SK-N-DZ (cell line): ENCODE results near the gene GALNTL6.

Experiments
- DNase-seq: peaks from one replicate; pipeline ENCODE4 v3.0.0-alpha.2; 2015; ENCODE audit warnings: low spot score

The GALNTL6 gene

DNA sequence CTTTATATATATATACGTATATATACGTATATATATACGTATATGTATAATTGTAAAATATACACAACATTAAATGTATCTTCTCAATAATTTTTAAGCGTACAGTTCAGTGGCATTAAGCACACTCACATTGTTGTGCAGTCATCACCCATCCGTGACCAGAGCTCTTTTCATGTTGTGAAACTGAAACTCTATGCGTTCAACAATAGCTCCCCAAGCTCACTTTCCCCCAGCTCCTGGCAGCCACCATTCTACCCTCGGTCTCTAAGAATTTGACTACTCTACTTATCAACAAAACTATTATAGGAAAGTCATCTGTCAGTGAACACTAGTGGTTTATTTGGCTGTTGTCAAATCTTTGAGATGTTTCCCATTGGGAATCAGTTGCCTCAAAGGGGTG, 733.6 kb downstream of the GALNTL6 start:
- no peak for DNase-seq

DNA sequence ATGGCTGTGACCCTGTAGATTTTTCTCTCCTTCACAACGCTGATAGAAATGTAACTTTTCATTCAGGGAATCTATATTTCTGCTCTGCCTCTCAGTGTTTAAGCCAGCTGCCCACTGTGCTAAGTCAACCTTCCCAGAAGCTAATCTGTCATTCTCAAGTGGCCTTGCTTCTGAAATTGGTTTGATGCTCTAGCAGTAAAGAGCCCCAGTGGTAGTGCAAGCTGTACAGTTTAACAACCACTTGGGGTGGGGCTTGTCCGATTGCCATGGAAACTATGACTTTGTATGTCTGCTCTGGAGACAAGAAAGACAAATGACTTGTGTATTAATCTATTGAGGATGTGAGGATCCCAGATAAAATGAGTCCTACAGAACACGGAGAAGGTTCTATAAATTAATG, 734.5 kb downstream of the GALNTL6 start:
- DNase-seq: peak; percentile 34

DNA sequence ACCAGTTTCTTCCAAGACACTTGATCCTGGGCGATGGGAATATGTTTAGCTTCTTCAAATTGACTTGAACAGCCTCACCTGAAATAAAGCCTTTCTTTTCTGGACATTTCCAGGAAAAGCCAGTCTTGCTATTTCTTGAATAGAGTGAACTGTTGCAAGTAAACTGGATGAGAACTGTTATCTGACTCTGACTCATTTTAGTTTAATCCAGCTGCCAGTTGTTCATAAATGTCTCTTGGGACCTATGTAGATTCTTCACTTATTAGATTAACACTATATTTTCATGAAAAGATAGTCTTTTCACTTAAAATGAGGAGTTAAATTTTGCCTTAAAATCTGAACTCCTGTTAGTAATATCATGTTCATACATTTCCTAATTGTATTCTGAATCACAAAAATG, 740.0 kb downstream of the GALNTL6 start:
- DNase-seq: no peak

DNA sequence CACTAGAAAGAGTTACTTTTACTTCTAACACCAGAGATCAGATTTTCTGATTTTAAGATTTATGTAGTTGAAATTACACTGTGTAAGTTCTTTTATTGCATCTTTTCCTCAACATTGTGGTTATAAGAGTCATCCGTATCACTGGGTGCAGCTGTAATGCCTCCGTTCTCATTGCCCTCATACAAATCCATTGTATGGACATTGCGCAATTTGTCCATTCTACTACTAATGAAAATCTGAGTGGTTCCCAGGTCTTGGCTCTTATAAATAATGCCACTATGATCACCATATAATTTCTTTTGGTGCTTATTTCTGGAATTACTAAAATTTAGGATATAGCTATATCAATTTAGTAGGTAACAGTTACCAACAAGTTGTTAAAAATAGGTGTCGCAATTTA, 741.4 kb downstream of the GALNTL6 start:
- no peak for DNase-seq

DNA sequence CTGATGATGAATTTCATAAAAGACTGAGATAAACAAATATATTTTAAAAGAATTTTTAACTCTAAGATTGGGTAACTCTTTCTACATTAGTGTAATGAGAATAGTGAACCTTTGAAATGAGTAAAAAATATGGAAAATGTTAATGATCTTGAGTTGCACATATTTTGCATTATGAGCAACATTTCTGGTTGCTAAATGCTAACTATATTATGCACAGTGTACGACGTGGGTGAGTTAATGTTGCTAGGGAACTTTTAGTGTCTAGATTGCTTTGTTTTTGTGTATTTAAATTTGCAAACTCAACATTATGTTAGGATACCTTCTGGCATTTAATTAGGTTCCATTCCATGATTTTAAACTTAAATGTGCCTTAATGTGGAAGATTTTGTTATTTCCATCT, 742.5 kb downstream of the GALNTL6 start:
- no peak for DNase-seq

DNA sequence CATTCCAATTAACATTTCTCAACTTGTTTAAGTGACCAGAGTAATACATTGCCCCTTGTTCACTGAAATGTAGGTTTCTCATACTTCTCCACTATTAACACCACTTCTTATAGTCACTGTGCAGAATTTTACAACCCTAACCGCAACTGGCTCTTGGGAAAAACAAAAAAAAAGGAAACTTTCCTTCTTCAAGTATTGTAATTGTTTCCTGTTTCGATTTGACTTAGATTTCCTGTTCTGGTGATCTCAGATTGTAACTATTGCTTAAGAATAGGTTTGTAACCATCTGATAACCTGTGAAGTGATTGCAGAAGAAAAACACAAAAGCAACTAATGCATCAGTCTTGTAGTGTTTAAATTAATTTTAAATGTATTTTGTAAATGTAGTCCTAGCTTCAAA, 760.7 kb downstream of the GALNTL6 start:
- no peak for DNase-seq

DNA sequence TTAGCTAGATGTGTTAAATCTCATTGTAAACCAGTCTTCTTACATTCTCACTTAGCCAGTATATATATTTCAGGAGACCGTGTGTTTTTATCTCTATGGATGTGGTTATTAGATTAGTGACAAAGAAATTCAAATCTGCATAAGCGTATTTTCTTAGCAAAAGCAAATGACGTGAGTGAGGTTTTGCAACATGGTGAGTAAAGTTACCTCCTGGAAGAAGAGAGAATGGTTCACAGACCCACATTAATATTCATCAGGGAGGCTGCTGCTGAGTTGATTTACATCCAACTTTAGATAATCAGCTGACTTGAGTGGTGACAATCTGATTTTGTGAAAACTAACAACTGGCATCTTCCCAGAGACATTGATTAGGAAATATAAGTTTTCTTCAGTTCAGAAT, 765.5 kb downstream of the GALNTL6 start:
- no peak for DNase-seq

DNA sequence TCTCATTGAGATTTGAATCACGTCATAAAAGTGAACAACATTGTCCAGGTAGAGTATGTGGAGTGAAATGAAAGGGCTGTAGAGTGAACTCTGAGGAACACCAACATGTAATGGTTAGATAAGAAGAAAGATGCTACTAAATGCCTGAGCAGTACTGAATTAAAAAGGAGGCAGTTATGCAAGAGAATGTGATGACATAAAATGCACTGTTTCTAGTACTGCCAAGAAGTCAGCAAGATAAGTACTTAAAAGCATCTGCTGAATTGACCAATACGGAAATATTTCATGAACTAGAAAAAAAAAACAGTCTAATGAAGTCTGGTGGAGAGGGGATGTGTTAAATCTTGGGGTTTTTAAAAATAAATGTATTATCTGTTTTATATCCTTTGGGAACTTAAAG, 771.6 kb downstream of the GALNTL6 start:
- no peak for DNase-seq

DNA sequence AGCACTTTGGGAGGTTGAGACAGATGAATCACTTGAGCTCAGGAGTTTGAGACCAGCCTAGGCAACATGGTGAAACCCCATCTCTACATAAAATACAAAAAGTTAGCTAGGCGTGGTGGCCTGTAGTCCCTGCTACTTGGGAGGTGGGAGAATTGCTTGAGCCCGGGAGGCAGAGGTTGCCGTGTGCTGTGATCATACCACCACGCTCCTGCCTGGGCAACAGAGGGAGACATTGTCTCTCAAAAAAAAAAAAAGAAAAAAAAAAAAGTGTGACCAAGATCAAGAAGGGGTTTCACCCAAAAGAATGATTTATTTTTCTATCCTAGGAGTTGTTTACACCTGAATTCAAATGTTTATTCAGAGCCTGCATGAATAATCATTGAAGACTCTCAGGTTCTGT, 783.0 kb downstream of the GALNTL6 start:
- no peak for DNase-seq

DNA sequence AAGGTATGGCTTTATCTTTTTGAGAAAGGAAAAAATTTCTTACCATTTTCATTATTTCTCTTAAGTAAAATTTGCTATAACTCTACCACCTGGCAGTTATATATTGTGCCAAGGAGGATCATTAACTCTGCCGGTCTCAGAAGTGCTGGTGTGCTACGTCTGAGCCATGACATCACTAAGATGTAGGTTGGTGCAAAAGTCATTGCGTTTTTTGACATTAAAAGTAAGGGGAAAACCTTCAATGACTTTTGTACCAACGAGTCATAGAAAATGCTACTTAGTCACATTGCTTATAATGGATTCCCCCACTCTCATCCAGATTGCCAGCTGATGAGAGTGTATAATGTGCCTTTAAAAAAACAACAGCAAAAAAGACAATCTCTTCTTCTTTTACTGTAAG, 786.4 kb downstream of the GALNTL6 start:
- DNase-seq: no peak

DNA sequence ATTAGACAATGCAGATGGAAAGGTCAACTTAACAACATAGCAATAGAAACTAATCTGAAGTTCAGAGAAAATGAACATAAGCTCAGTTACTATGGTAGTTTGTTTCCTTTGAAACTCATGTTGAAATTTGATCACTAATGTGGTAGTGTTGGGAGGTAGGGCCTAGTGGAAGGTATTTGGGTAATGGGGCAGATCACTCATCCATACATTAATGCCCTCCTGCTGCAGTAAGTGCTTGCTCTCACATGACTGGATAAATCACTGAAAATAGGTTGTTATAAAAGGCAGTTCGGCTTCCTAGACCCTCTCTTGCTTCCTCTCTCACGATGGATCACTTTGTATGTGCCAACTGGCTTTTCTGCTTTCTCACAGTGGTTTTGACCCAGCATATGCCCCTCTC, 788.0 kb downstream of the GALNTL6 start:
- DNase-seq: no peak

DNA sequence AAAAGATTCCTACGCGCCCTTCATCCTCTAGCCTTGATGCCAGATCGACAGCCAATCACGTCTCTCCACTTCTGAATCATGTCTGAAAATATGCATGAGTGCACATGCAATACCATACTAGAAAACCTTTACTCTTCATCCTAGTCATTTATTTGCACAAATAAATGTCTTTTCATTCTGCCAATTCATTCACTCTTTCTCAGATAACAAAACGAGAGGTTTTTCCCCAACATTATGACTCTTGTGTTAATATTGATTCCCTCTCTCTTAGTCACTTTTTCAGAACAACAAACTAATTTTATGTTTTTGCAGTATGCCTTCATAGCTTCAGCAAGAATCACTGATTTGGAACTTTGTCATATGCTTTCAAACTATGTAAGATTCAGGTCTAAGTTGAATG, 806.0 kb downstream of the GALNTL6 start:
- no peak for DNase-seq

DNA sequence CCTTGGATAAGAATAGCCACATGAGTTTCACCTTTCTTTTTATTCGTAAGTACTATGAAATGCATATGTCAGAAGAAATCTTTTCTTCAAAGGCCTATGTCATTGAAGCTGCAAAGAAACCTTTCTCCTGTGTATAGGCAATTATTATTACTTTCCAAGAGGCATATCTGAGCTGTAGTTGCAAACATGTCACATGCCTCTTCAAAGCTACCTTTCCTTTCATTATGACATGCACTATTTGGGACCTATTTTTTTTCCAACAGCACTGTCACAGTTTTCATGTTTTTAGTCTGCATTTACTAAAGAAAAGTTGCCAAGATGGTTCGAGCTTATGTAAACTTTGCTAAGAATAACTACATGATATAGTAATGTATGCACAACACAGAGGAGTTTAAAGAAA, 806.6 kb downstream of the GALNTL6 start:
- DNase-seq: no peak

DNA sequence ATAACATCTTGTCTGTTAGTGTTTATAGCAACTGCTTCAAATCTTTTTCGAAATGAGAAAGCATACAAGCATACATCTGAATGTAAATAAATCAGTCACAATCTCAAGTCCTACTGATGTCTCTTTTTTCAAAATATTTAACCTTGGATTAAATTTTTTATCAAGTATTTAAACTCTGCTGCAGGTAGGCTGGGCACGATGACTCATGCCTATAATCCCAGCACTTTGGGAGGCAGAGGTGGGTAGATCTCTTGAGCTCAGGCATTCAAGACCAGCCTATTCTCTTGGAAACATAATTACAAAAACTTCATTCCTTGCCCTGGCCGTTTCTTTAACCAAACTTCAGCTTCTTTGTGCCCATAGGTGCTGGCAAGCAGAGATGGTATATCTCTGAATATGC, 815.1 kb downstream of the GALNTL6 start:
- no peak for DNase-seq

DNA sequence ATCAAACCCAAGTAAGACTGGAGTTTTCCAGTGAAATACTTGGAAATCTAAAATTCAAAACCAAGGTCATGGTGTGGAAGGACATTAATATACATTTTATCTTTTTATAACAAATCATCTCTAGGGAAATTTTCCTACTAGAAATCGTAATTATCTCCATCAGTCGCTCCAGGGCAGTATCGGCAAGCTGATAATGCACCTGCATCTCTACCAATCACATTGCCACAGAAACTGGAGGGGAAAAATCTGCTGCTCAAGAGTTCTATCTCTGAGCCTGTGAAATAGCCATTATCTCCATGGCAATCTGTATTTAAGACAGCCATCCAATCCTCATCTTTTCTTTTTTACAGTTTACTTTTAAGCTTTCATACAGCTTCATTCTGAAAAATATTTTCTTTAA, 817.1 kb downstream of the GALNTL6 start:
- no peak for DNase-seq

DNA sequence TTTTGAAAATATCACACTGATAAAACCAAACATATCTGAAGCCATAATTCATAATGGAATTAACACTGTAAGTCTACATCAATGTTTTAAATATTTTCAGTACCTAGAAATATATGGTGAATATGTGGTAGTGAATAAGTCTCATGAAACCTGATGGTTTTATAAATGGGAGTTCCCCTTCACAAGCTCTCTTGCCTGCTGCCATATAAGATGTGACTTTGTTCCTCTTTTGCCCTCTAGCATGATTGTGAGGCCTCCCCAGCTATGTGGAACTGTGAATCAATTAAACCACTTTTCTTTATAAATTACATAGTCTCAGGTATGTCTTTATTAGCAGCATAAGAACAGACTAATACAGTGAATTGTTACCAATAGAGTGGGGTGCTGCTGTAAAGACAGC, 818.6 kb downstream of the GALNTL6 start:
- DNase-seq: no peak

DNA sequence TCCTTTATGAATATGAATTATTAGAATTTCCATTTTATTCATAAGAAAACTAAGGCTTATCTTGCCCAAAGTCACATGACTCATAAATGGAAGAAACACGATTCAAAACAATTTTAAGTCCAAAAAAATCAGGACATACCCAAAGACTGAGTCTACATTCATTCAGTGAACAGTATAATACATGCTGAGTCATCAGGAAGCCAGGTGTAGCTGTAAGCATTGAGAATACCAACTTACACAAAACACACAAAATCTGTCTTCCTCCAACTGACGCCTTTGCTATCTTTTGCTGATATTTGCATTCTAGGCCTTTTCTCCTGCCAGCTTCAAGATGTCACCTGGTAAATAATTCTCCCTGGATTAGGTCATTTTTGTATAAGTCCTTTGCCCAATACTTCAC, 835.3 kb downstream of the GALNTL6 start:
- no peak for DNase-seq

DNA sequence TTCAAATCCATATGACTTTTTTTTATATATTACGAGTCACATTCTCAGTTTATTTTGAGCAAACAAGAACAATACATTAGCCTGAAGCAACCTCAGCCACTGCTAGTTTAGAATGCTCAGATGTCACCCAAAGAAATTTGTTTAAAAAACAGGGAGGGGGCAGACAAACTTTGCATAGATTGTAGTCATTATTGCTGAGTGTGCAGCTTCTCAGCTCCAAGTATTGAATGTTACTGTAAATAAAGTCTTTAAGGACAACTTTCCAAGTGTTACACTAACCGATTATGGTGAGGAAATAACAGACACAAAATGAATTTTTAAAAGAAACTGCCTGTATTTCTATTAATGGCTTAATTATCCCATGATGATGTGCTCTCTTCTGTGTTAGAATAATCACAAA, 835.9 kb downstream of the GALNTL6 start:
- no peak for DNase-seq

DNA sequence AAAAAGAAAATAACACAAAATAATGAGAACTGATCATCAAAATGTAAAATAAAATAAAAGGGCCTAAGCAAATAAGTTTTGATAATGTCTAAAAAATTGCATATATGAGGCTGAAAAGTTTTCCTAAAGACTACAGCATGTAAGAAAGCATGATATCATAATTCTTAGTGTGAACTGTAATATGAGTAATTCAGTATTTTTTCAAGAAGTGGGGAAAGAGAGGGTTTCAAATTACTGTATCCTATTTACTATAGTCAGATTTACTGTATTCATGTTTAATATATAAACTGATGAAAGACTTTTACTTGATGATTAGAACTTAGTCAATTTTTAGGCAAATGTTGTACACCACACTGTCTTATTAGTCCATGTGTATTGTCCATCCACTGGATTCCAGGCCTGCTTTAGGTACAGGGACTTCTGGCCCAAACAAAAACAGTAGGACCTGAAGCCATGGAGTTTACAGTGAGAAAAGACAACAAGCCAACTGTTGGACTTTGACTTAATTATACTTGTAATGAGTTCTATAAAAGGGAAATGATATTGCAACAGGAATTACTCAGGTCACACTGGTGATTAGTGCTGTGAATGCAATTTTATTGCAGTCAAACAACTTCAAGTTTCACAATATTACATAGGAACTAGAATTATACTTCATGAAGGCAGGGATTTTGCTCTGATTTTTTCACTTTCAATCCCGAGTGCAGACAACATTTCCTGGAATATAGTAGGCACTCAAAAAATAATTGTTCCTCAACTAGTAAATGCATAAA, 837.7 kb downstream of the GALNTL6 start:
- no peak for DNase-seq

DNA sequence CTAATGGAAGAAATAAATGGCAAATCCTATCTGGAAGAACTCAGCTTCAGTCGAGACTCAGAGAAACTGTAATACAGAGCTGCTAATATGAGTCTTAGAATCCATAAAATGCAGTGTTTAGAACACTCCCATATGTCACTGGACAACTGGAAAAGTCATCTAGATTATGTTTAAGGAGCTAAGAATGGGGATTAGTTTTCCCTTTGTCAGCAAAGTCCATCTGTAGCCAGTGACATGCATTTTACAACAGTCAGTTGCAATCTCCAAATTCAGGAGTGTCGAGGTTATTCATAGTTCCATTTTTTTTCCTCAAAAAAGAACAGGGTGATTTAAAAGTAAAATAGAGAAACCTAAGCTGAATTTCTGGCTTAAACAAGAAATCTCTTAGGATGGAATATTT, 838.8 kb downstream of the GALNTL6 start:
- DNase-seq: no peak

DNA sequence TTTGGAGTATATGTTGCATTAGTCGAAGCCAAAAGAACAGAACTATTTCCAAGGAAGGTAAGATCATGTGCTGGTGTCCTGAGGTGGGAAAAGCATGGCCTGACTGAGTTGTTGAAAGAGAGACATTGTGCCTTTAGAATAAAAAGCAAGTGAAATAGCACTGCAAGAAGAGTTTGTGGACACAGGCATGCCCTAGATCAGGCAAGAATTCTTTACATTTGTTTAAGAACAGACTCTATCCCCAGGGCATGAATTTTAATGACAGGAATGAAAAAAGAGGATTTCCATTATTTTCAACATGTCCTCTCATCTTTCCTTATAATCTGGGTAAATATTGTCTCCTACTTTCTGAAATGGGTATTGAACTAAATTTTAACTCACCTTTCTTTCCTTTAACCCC, 839.2 kb downstream of the GALNTL6 start:
- DNase-seq: no peak

DNA sequence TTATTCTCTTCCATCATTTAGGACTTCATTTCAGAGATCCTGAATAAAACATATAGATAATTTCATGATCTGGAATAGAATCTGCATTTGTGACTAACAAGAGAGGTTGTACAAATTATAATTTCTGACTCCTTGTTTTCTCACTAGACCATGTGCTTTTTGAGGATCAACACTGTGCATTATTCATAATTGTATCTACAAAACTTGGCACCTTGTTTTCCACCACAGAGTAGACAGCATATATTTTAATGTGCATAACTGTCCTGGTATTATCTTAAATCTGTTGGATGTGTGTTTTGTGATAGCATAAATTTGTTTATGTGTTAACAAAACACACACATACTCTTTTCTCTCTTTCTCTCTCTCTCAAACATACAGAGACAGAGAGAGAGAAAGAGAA, 840.5 kb downstream of the GALNTL6 start:
- DNase-seq: no peak

DNA sequence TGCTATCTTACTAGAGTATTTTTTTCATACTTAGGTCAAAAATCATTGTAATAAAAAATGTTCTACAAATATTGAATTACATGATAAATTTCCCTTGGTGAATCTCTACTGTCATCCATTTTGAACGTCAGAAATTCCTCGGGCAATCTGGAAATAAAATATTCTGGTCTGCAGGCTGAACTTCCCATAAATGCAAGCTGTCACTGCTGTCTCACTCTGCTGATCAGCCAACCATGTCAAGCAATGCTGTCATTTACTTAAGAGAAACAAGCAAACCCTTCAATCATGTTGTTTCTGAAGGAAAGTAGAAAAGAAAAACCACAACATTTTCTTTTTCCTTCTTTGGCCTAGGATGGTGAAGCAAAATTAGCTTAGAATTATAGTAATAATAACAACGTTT, 841.3 kb downstream of the GALNTL6 start:
- DNase-seq: peak; percentile 2

DNA sequence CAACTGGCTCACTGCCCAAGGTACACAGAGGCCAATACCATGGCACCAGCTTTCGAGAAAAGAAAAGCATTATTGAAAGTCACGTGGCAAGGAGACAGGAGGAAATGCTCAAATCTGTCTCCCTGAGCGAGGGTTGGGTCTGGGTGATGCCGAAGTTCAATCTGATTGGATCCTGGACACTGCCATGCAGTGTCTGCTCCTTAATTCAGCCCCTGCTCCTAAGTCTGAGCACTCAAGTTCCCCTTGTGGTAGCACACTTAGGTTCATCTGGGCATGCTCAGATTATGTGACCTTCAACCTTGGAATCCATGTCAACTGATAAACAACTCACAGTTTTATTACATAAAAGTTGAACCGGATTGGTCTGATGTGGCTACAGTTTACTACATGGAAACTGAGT, 842.9 kb downstream of the GALNTL6 start:
- DNase-seq: no peak
